HG03558 (cell line): ENCODE data around the gene PTCH1.

Source experiments
- ATAC-seq: cut with Tn5 transposase; IDR thresholded peaks from one replicate; pipeline ENCODE4 v1.9.1; 2021; ENCODE audit warnings: moderate number of reproducible peaks; ENCODE audit not compliant: unreplicated experiment; ENCODE audit errors: extremely low read depth

PTCH1 gene

DNA sequence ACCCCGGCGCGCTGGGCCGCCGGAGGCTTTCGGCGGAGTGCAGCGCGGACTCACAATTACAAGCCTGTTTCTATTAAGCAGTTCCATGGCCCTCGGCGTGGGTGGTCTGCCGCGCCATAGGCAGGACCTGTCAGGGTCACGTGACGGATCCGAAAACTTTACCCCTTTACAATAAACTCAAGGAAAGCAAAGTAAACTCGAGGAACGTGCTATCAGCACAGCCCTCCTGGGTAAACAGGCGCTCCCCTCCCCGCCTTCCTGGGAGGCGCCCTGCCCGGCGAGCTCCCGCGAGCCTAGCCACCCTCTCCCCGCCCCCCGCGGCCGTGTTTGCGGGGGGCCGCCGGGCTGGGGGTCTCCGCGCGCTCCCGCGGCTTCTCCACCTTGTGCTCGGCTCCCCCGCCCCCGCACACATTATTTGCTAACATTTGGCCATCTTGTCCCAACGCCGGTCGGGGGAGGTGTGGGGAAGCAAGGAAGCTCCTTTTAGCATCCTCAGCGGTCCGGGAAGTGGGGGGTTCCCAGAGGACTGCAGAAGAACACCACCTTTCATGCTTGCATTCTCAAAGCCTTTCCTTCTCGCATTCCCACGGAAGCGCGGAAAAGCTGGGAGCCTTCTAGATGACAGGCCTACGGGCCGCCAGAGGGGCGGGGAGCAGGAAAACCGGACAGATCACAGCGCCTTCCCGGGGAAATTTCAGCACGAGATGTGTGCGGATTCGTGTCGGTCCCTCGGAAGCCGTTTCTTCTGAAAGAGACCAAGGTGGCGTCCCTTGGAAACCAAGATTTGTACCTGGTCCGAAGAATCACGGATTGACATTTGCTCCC, at the start of gene PTCH1:
TSS of gene PTCH1 (minus strand) at position 238 of the 825 bp plus-strand sequence.
- no peak for ATAC-seq

GRCh38 chr9:95565982-95566381, 49.2 kb upstream of the PTCH1 start:
- no peak for ATAC-seq

DNA sequence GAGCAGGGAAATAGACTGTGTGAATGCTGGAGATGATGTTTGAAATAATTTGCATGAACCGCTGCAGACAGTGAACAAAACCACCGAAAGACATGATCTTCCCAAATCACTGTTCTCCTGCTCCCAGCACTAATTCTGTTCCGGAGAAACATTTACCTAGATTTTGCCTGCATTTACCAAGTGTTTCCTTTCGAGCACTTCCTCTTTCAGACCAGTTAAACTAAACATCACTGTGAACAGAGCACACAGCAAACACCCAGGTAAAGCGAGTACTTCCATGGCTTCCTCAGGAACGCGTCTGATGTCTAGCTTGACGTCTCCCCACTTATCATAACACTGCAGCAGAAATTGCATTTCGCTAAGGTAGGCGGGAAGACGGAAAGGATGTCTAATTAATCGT, 45.1 kb upstream of the PTCH1 start:
- ATAC-seq: no peak

DNA sequence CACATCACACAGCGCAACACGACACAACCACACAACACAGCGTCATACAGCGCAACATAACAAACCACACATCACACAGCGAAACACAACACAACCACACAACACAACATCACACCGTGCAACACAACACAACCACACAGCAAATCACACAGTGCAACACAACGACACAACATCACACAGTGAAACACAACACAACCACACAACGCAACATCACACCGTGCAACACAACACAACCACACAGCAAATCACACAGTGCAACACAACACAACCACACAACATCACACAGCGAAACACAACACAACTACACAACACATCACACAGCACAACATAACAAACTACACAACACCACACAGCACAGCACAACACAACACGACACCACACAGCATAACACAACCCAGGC, 40.4 kb upstream of the PTCH1 start:
- no peak for ATAC-seq

- ATAC-seq: no peak
Observed at GRCh38 chr9:95556521-95556920, 39.8 kb upstream of the PTCH1 start.

- no peak for ATAC-seq
Observed at GRCh38 chr9:95552814-95553546, 36.2 kb upstream of the PTCH1 start.

- ATAC-seq: no peak
Observed at GRCh38 chr9:95552255-95552654, 35.5 kb upstream of the PTCH1 start.

GRCh38 chr9:95551406-95551805, 34.6 kb upstream of the PTCH1 start:
- no peak for ATAC-seq

DNA sequence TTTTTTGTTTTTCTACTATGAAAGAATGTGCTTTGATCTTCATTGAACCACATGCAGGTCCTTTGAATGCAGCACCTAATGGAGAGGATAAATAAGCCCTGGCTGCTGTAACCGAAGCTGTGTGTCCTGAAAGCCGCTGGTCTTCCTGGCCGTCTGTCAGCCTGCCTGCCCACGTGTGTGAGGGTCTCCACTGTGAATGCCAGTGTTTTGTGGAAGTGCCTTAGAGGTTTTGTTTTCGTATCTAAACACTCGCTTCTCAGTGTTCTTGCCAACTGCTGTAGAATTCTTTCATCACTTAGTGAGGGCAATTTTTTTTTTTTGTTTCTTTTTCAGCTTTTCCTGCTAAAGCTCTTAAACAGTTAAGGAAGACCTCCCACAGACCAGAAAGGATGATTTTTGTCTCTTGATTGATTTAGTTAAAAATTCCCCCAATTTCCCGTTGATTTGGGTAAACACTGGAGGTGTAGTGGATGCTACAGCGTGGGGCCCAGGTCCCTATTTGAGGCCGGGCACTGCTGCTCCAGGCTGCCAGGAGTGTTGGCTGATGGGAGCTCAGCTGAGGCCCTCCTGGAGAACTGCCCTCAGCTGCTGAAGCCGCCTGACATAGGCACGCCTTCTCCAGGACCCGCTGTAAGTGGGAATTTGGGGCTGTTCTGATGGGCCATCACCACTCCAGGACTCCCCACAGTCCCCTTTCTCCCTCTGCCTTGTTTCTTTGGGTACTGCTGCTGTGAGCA, 29.2 kb upstream of the PTCH1 start:
- ATAC-seq: no peak

- no peak for ATAC-seq
Observed at GRCh38 chr9:95533996-95534680, 17.4 kb upstream of the PTCH1 start.

- no peak for ATAC-seq
Observed at GRCh38 chr9:95529910-95530309, 13.1 kb upstream of the PTCH1 start.

DNA sequence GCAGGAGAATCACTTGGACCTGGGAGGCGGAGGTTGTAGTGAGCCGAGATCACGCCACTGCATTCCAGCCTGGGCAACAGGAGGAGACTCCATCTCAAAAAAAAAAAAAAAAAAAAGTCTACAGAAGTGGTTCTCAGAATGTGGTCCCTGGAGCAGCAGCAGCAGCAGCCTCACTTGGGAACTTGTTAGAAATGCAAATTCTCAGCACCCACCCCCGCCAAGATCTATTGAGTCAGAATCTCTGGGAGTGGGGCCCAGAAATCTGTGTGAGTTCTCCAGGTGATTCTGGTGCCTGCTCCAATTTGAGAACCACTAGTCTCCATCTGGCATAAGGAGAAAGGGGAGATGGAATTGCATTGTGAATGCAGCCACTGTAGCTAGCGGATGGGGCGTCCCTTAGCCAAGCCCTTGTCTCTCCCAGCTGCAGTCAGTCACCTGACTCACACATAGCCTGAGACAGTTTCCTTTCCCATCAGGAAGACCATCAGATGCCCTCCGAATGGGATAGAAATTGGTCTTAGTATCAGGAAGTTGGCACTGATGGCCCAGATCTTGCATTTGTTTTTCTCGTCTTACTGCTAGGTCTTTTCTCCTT, 12.2 kb upstream of the PTCH1 start:
- no peak for ATAC-seq

DNA sequence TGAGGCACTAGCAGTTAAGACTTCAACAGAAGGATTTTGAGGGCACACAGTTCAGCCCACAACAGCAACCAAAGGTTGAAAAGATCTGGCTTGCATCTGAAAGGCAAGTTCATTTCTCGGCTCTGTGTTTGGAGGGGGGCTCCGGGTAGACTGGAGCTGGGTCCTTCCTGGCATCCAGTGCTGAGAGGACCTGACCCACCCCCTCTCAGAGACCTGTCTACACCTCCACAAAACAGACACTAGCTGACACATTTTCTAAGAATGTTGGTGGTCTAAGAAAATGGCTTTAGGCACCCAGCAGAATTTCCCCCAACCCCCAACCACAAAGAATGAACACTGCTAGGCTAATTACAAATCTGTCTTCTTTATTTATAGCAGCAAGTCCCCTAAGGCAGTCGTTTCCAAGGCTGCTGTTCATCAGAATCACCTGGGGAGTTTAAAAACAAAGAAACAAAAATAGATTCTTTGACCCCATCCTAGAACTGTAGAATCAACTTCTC, 6.2 kb upstream of the PTCH1 start:
- ATAC-seq: no peak

DNA sequence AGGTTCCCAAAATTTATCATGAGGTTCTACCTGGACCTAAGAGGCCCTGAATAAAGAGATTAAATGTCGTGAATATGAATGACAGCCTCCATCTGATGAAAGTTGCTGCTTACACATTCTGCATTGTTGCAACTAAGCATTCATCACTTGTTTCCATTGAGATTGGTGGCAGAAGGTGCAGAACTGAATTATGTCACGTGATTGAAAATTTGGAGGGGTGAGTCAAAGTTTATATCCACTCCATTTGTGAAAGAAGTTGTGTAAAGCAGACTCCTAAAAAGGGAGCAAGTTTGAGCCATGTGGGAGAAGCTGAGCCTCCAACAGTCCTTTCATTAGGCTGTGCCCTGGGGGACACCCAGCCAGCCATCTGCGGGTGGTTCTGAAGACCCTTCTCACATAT, 4.9 kb upstream of the PTCH1 start:
- no peak for ATAC-seq

DNA sequence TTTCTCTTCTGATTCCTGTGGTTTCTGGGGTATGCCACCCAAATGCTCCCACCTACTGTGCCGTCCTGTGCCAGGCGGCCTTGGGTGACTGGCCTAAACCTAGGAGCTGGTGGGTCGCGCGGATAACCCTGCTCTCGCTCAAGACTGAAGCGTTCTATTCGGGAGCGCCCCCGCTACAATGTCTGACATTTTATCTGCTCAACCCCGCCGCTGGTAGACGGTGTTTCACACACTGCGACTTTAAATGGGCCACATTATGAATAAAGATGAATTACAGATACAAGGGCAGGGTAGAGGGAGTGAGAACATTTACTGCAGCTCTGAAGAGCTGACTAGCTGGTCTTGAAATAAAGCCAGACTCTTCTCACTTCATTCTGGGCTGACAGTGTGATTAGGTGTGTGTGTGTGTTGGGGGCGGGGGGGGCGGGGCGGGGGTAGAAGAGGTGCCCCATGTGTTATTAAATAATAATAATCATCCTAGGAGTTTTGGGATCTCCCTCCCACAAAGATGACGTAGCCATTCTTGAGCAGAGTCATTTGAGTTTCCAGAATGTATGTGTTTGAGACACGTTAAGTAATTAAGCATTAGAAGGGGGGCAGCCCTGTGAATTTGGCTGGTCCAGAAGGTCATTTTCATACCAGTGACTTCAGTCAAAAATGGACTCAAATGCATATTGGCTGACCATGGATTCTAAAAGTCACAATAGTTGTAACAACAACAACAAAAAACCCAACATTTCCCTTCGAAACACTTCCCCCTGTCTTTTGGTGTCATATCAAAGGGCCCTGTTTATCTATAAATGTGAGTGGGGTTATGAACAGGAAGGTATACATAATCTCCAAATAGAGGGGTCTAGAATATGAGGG, 1.0 kb upstream of the PTCH1 start:
- no peak for ATAC-seq

GRCh38 chr9:95516221-95516733, 494 bp downstream of the PTCH1 start:
- ATAC-seq: no peak

GRCh38 chr9:95515272-95516113, 1.3 kb downstream of the PTCH1 start:
- no peak for ATAC-seq

DNA sequence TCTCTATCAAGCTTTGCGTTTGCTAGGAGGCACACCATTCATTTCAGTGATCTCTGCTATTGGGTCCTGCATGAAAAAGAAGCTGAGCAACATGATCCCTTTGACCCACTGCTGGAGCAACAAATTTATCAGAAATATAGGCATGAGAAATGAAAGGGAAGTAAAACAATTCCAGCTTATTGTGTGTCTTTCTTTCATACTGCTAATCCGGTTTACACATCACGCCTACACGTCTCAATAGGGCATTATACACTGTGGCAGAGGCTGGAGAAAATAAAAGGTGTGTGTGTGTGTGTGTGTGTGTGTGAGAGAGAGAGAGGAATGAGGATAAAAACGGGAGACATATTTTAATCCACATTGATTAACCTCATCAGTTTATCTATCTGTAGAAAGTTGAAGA, 2.4 kb downstream of the PTCH1 start:
- ATAC-seq: no peak
